K562 (cell line): Measurements from ENCODE around the gene HCN4. TPM values are rescaled to one million over a fixed set of nuclear protein-coding genes. Genes with fewer than 3 reads are reported as not detected.

ENCODE experiments used
- ATAC-seq: fragments of 200-7000 bp; cut with Tn5 transposase; 3 replicates; pipeline ENCODE4 v1.9.1; 2020; ENCODE audit warnings: moderate library complexity
- BruUV-seq: library from RNA; stranded (reverse); fragments of 400-500 nt; replicated peaks from 2 replicates; lab custom pipeline; 2021; lab: Mats Ljungman, UMichigan
- CTCF ChIA-PET: fragments of 300-600 bp; formaldehyde crosslinking; extraction: SDS; loops from one replicate; lab custom pipeline; 2021; ENCODE audit warnings: low intra/inter-chr PET ratio; lab: Yijun Ruan, JAX
- POLR2A ChIA-PET: fragments of 300-600, 350-650 bp; sonication (Branson Sonifier 250); formaldehyde crosslinking; extraction: SDS; loops from one replicate; lab custom pipeline; 2021; ENCODE audit warnings: antibody characterized with exemption, inconsistent platforms; lab: Yijun Ruan, JAX
- DNase-seq, 4 experiments: peaks; one replicate each; pipeline versions ENCODE4 v3.0.0 to v3.0.0-alpha.2; 2011 to 2018; ENCODE audit warnings: low spot score in 3 of 4, mixed read lengths in 3 of 4; ENCODE audit errors: extremely low read depth in 1 of 4
- FAIRE-seq: peaks from 2 replicates; lab custom pipeline; 2011; peaks lifted over from hg19 to GRCh38; lab: Jason Lieb, UNC
- H2AFZ ChIP-seq: 2 replicates; pipeline ENCODE4 v1.6.0; 2011; ENCODE audit warnings: low read depth, low read length, control low read depth, inconsistent platforms
- H3K27ac ChIP-seq: fragments of 200-600 bp; 3 replicates; pipeline ENCODE4 v1.8.0; 2011; ENCODE audit warnings: low read depth, mild to moderate bottlenecking, control low read depth, inconsistent platforms, low read length, moderate library complexity, mixed read lengths; ENCODE audit errors: extremely low read depth
- H3K27me3 ChIP-seq, 2 experiments: fragments of 300-600 bp in 1 of 2; 2 replicates in 1 of 2; 3 replicates in 1 of 2; pipeline versions ENCODE4 v1.6.0 to v1.8.0; 2011; ENCODE audit warnings: inconsistent platforms in 2 of 2, low read length in 2 of 2, mild to moderate bottlenecking in 1 of 2, mixed read lengths in 1 of 2, moderate library complexity in 1 of 2; ENCODE audit not compliant: control insufficient read depth in 2 of 2, insufficient read depth in 2 of 2
- H3K36me3 ChIP-seq: fragments of 300-600 bp; 3 replicates; pipeline ENCODE4 v1.8.0; 2011; ENCODE audit warnings: mild to moderate bottlenecking, low read length, inconsistent platforms; ENCODE audit not compliant: control insufficient read depth, insufficient read depth
- H3K4me1 ChIP-seq, 2 experiments: fragments of 200-600 bp in 1 of 2; replicated peaks in 1 of 2; 2 replicates in 1 of 2; 3 replicates in 1 of 2; pipeline versions ENCODE4 v1.5.1 to v1.8.0; 2011; ENCODE audit warnings: inconsistent platforms in 2 of 2, low read length in 2 of 2, mild to moderate bottlenecking in 1 of 2, mixed read lengths in 1 of 2, moderate library complexity in 1 of 2; ENCODE audit not compliant: control insufficient read depth in 2 of 2, insufficient read depth in 2 of 2
- H3K4me2 ChIP-seq: 2 replicates; pipeline ENCODE4 v1.6.1; 2011; ENCODE audit warnings: low read length, control low read depth, inconsistent platforms, mixed read lengths; ENCODE audit not compliant: insufficient read depth
- H3K4me3 ChIP-seq: fragments of 200-600 bp; sonication (generic), shearing (Covaris generic); 2 replicates; pipeline ENCODE4 v1.5.1; 2016; ENCODE audit warnings: control low read depth, inconsistent platforms
- H3K79me2 ChIP-seq: fragments of 200-600 bp; 3 replicates; pipeline ENCODE4 v1.8.0; 2011; ENCODE audit warnings: low read length, inconsistent platforms; ENCODE audit not compliant: control insufficient read depth, insufficient read depth
- H3K9ac ChIP-seq, 2 experiments: 2 replicates each; pipeline versions ENCODE4 v1.6.0 to v1.6.1; 2011; ENCODE audit warnings: low read depth in 2 of 2, low read length in 2 of 2, control low read depth in 1 of 2, inconsistent platforms in 1 of 2, mild to moderate bottlenecking in 1 of 2, mixed read lengths in 1 of 2; ENCODE audit not compliant: insufficient read depth in 1 of 2
- H3K9me1 ChIP-seq: one replicate; pipeline ENCODE4 v1.6.0; 2011; ENCODE audit warnings: inconsistent platforms, mild to moderate bottlenecking, low read length, moderate library complexity; ENCODE audit not compliant: control insufficient read depth, insufficient read depth
- H3K9me3 ChIP-seq: replicated peaks from 2 replicates; pipeline ENCODE4 v1.5.1; 2011; ENCODE audit warnings: low read depth, low read length, inconsistent platforms; ENCODE audit not compliant: control insufficient read depth, insufficient read depth
- H4K20me1 ChIP-seq: replicated peaks from 2 replicates; pipeline ENCODE4 v1.6.1; 2011; ENCODE audit warnings: low read length, inconsistent platforms, mixed read lengths; ENCODE audit not compliant: control insufficient read depth, insufficient read depth
- BMI1 ChIP-seq: fragments of 150-350 bp; IDR thresholded peaks from 2 replicates; pipeline ENCODE4 v1.6.1; 2014; ENCODE audit warnings: low read length
- HDAC3 ChIP-seq: fragments of 450-650 bp; IDR thresholded peaks from 2 replicates; pipeline ENCODE4 v1.6.1; 2018; ENCODE audit warnings: borderline replicate concordance, mild to moderate bottlenecking, moderate library complexity; ENCODE audit not compliant: partially characterized antibody
- NUFIP1 ChIP-seq: fragments of 450-650 bp; IDR thresholded peaks from 2 replicates; pipeline ENCODE4 v1.6.1; 2018; ENCODE audit not compliant: partially characterized antibody
- WGBS: fragments of 100-300 bp; shearing (Covaris generic); methylation state at CpG from one replicate; pipeline ENCODE4 v1.1.6; 2016; ENCODE audit warnings: low coverage, mixed read lengths; ENCODE audit not compliant: insufficient coverage; ENCODE audit errors: missing lambda C conversion rate; 5-methylcytosine and 5-hydroxymethylcytosine counted together
- in situ Hi-C: fragments of 300-500 bp; cut with MboI; formaldehyde crosslinking; loops from 4 replicates; pipeline ENCODE4 v1.15.0; 2018; ENCODE audit warnings: inconsistent platforms, mixed read lengths
- intact Hi-C: fragments of 100-400 bp; cut with micrococcal nuclease; formaldehyde crosslinking; loops from 2 replicates; pipeline ENCODE4 v1.14.2; 2022
- polyA plus RNA-seq, 8 experiments: library from polyadenylated mRNA; depleted of rRNA in 4 of 8; stranded (reverse) in 5 of 8; unstranded in 3 of 8; fragments of >200 nt; fragmentation: Nextera tagmentation in 2 of 8; fragmentation: Illumina TruSeq in 1 of 8; extraction: Ambion mirVana in 2 of 8; extraction: Trizol in 1 of 8; gene quantifications; 2 replicates each; pipeline versions ENCODE4 v1.2.1 to v1.2.3, GENCODE V29; 2011 to 2014; ENCODE audit warnings: inconsistent platforms in 1 of 8, missing spikeins in 1 of 8
- total RNA-seq, 7 experiments: library from RNA; depleted of rRNA in 6 of 7; stranded (reverse); fragments of >200 nt in 6 of 7; fragmentation: Illumina TruSeq in 2 of 7; extraction: Trizol in 2 of 7; gene quantifications; 2 replicates each; pipeline versions ENCODE4 v1.2.1 to v1.2.3, GENCODE V29; 2011 to 2021; ENCODE audit warnings: low replicate concordance in 1 of 7
- TF ChIP-seq, protein P1 (sequence below): fragments of 450-650 bp; IDR thresholded peaks from 2 replicates; pipeline ENCODE4 v1.6.1; 2018; ENCODE audit not compliant: partially characterized antibody

HCN4 gene
- total and polyA plus RNA-seq, 9 of the 15 experiments (the other 6 are each of a cell fraction or from before 2014, with no cell fraction given) = not detected

DNA sequence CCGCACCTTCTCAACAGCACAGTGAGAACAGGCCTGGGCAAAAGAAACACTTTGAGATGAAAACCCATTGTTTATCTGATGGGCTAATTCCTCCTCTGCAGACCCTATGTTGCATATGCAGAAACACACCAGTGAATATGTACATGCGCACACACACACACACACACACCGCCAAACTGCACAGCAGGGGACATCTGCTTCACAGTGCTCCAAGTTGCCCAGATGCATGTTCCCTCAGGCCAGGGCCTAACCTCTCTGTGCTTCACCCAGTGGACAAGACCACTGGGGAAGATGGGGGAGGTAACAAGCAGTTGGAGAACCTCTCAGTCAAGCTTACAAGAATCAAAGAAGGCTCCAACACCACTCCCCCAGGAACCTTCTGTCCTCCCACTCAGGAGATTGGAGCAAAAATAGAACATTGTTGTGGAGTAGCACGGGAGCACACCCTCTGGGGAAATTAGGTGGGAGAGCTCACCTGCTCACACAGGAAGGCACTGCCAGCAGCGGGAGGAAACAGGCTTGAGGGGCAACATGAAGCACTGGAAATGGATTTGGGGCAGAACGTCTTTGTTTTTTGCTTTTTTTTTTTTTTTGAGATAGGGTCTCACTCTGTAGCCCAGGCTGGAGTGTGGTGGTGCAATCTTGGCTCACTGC is 13.0 kb downstream of the HCN4 start:
- Histone ChIP-seq H3K4me3 (no peak overlapping the region), H2AFZ (no peak overlapping the region), H3K9ac (no peak overlapping the region), H3K4me1 (no peaks in the 10 kb centered on the region), H3K4me2 (no peak overlapping the region), H3K36me3 (no peaks in the 10 kb centered on the region), H3K27me3 (peaks cover 6 to 46% of the 10 kb centered on the region in 2 experiments; a peak in 4 of 5 replicates), H4K20me1 (peaks cover 12% of the 10 kb centered on the region; the same call in 1 of the 2 replicates), H3K9me3 (no peaks in the 10 kb centered on the region), H3K27ac (no peak overlapping the region), H3K9me1 (no peaks in the 10 kb centered on the region), H3K79me2 (no peaks in the 10 kb centered on the region)
- TF ChIP-seq, protein P1, sequence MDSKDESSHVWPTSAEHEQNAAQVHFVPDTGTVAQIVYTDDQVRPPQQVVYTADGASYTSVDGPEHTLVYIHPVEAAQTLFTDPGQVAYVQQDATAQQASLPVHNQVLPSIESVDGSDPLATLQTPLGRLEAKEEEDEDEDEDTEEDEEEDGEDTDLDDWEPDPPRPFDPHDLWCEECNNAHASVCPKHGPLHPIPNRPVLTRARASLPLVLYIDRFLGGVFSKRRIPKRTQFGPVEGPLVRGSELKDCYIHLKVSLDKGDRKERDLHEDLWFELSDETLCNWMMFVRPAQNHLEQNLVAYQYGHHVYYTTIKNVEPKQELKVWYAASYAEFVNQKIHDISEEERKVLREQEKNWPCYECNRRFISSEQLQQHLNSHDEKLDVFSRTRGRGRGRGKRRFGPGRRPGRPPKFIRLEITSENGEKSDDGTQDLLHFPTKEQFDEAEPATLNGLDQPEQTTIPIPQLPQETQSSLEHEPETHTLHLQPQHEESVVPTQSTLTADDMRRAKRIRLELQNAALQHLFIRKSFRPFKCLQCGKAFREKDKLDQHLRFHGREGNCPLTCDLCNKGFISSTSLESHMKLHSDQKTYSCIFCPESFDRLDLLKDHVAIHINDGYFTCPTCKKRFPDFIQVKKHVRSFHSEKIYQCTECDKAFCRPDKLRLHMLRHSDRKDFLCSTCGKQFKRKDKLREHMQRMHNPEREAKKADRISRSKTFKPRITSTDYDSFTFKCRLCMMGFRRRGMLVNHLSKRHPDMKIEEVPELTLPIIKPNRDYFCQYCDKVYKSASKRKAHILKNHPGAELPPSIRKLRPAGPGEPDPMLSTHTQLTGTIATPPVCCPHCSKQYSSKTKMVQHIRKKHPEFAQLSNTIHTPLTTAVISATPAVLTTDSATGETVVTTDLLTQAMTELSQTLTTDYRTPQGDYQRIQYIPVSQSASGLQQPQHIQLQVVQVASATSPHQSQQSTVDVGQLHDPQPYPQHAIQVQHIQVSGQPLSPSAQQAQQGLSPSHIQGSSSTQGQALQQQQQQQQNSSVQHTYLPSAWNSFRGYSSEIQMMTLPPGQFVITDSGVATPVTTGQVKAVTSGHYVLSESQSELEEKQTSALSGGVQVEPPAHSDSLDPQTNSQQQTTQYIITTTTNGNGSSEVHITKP = peak; percentile 44
- no peak for TF ChIP-seq BMI1
- TF ChIP-seq NUFIP1 = no peak
- no peak for TF ChIP-seq HDAC3
- POLR2A ChIA-PET = no interaction called here
- BruUV-seq = no TSS peak
- in situ Hi-C loops = no loop called here
- DNase-seq = no peak
- intact Hi-C loops = no loop called here
- no peak for ATAC-seq
- CTCF ChIA-PET = no interaction called here
- FAIRE-seq = no peak
- WGBS = 10% methylated on average over 6 of the region's 6 CpGs
